Astrocyte (in vitro differentiated cells and primary cell): ENCODE measurements around the gene OSBPL6. TPM values are rescaled to one million over a fixed set of nuclear protein-coding genes. Genes with fewer than 3 reads are reported as not detected.

Source experiments
- DNase-seq: peaks from one replicate; pipeline ENCODE4 v3.0.0-alpha.2; 2010; ENCODE audit warnings: low read depth
- FAIRE-seq: peaks from 2 replicates; lab custom pipeline; 2011; peaks lifted over from hg19 to GRCh38; lab: Jason Lieb, UNC
- H2AFZ ChIP-seq: 2 replicates; pipeline ENCODE4 v1.6.0; 2012; ENCODE audit warnings: low read depth, low read length, inconsistent platforms
- H3K27ac ChIP-seq: 2 replicates; pipeline ENCODE4 v1.5.1; 2011; ENCODE audit warnings: low read depth, low read length, inconsistent platforms
- H3K27me3 ChIP-seq: 2 replicates; pipeline ENCODE4 v1.6.0; 2011; ENCODE audit warnings: low read length, inconsistent platforms; ENCODE audit not compliant: insufficient read depth
- H3K36me3 ChIP-seq: 2 replicates; pipeline ENCODE4 v1.5.1; 2011; ENCODE audit warnings: low read length, inconsistent platforms; ENCODE audit not compliant: insufficient read depth
- H3K4me1 ChIP-seq: 2 replicates; pipeline ENCODE4 v1.5.1; 2011; ENCODE audit warnings: low read length, inconsistent platforms; ENCODE audit not compliant: insufficient read depth
- H3K4me2 ChIP-seq: 2 replicates; pipeline ENCODE4 v1.6.0; 2012; ENCODE audit warnings: low read length, inconsistent platforms
- H3K4me3 ChIP-seq: 2 replicates; pipeline ENCODE4 v1.5.1; 2011; ENCODE audit warnings: low read depth, mild to moderate bottlenecking, low read length, inconsistent platforms; ENCODE audit not compliant: insufficient read depth
- H3K79me2 ChIP-seq: 2 replicates; pipeline ENCODE4 v1.6.0; 2012; ENCODE audit warnings: mild to moderate bottlenecking, low read length, inconsistent platforms; ENCODE audit not compliant: insufficient read depth
- H3K9ac ChIP-seq: 2 replicates; pipeline ENCODE4 v1.6.0; 2012; ENCODE audit warnings: mild to moderate bottlenecking, low read length, inconsistent platforms
- H3K9me3 ChIP-seq: 2 replicates; pipeline ENCODE4 v1.5.1; 2012; ENCODE audit warnings: low read depth, mild to moderate bottlenecking, low read length, inconsistent platforms; ENCODE audit not compliant: insufficient read depth
- H4K20me1 ChIP-seq: 2 replicates; pipeline ENCODE4 v1.6.0; 2012; ENCODE audit warnings: low read length, inconsistent platforms; ENCODE audit not compliant: insufficient read depth
- H3K27ac Mint-ChIP-seq: one replicate; pipeline ENCODE4 v1.8.0; 2021; ENCODE audit warnings: mild to moderate bottlenecking, mixed read lengths; ENCODE audit not compliant: unreplicated experiment
- H3K27me3 Mint-ChIP-seq: one replicate; pipeline ENCODE4 v1.8.0; 2021; ENCODE audit warnings: low read depth, mixed read lengths; ENCODE audit not compliant: unreplicated experiment
- H3K36me3 Mint-ChIP-seq: one replicate; pipeline ENCODE4 v1.8.0; 2021; ENCODE audit warnings: low read depth, mixed read lengths; ENCODE audit not compliant: unreplicated experiment
- H3K4me1 Mint-ChIP-seq: one replicate; pipeline ENCODE4 v1.8.0; 2021; ENCODE audit warnings: low read depth, mixed read lengths; ENCODE audit not compliant: unreplicated experiment
- H3K4me3 Mint-ChIP-seq: one replicate; pipeline ENCODE4 v1.8.0; 2021; ENCODE audit warnings: mild to moderate bottlenecking, moderate library complexity, mixed read lengths; ENCODE audit not compliant: unreplicated experiment
- H3K9me3 Mint-ChIP-seq: one replicate; pipeline ENCODE4 v1.8.0; 2021; ENCODE audit warnings: mild to moderate bottlenecking, mixed read lengths; ENCODE audit not compliant: unreplicated experiment
- EZH2 ChIP-seq: IDR thresholded peaks from 2 replicates; pipeline ENCODE4 v1.6.1; 2012; ENCODE audit warnings: mild to moderate bottlenecking, low read length, inconsistent platforms; ENCODE audit not compliant: insufficient read depth
- total RNA-seq: library from RNA; stranded (reverse); gene quantifications from 2 replicates; pipeline ENCODE4 v1.2.1, GENCODE V29; 2021
- TF ChIP-seq, protein P1 (sequence below): IDR thresholded peaks from 2 replicates; pipeline ENCODE4 v1.5.1; 2011; ENCODE audit warnings: low read depth, mild to moderate bottlenecking, inconsistent platforms, low read length, moderate library complexity; ENCODE audit not compliant: insufficient read depth

The OSBPL6 gene
- total RNA-seq, 1 donor from 2014 or later, result 13.4 TPM

DNA sequence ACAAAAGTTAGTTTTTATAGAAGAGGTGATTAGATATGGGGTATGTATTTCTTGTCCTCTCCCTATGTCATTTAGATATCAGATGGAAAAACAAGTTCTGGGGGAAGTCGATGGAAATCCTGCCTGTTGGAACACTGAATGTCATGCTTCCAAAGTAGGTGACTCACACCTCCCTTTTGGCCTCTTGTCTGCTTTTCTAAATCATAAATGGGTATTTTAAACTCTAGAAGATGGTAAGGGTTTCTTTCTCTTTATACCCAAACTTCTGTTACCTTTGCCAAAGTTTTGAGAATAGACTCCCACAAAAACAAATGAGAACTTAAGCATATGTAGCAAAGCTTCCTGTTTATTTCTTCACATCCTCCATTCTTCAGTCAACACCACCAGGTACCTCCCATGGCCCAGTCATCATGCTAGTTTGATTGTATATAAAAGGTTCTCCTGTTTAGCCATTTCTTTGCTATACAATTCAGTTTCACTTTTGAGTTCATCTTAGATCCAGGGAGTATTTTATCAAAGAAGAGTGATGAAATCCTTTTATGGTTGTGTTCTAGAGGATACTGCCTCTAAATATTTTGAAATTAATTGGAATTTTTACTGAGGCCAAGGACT lies 192.8 kb downstream of the OSBPL6 start:
- Histone ChIP-seq H3K4me2 (no peak overlapping the region), H2AFZ (no peak overlapping the region), H3K4me3 (no peak overlapping the region), H3K27ac (no peak overlapping the region), H3K4me1 (no peaks in the 10 kb centered on the region), H4K20me1 (no peaks in the 10 kb centered on the region), H3K36me3 (peaks cover 8% of the 10 kb centered on the region), H3K79me2 (no peaks in the 10 kb centered on the region), H3K9me3 (no peaks in the 10 kb centered on the region), H3K9ac (no peak overlapping the region), H3K27me3 (no peaks in the 10 kb centered on the region)
- H3K27me3 Mint-ChIP-seq, result no peaks in the 10 kb centered on the region
- H3K4me1 Mint-ChIP-seq, result peaks cover 2% of the 10 kb centered on the region
- TF ChIP-seq, protein P1, sequence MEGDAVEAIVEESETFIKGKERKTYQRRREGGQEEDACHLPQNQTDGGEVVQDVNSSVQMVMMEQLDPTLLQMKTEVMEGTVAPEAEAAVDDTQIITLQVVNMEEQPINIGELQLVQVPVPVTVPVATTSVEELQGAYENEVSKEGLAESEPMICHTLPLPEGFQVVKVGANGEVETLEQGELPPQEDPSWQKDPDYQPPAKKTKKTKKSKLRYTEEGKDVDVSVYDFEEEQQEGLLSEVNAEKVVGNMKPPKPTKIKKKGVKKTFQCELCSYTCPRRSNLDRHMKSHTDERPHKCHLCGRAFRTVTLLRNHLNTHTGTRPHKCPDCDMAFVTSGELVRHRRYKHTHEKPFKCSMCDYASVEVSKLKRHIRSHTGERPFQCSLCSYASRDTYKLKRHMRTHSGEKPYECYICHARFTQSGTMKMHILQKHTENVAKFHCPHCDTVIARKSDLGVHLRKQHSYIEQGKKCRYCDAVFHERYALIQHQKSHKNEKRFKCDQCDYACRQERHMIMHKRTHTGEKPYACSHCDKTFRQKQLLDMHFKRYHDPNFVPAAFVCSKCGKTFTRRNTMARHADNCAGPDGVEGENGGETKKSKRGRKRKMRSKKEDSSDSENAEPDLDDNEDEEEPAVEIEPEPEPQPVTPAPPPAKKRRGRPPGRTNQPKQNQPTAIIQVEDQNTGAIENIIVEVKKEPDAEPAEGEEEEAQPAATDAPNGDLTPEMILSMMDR, result no peak
- TF ChIP-seq EZH2, result no peak
- DNase-seq (no peak), FAIRE-seq (no peak)
- H3K4me3 Mint-ChIP-seq, result no peak overlapping the region
- peaks cover 14% of the 10 kb centered on the region for H3K36me3 Mint-ChIP-seq
- no peak overlapping the region for H3K27ac Mint-ChIP-seq
- no peaks in the 10 kb centered on the region for H3K9me3 Mint-ChIP-seq

GRCh38 chr2:178388287-178388686 lies 194.0 kb downstream of the OSBPL6 start:
- Mint-ChIP-seq H3K4me3 (no peak overlapping the region), H3K36me3 (peaks cover 10% of the 10 kb centered on the region), H3K27me3 (no peaks in the 10 kb centered on the region), H3K27ac (no peak overlapping the region), H3K4me1 (peaks cover 2% of the 10 kb centered on the region), H3K9me3 (no peaks in the 10 kb centered on the region)
- Histone ChIP-seq H3K79me2 (no peaks in the 10 kb centered on the region), H3K4me1 (no peaks in the 10 kb centered on the region), H3K27ac (no peak overlapping the region), H4K20me1 (no peaks in the 10 kb centered on the region), H3K36me3 (peaks cover 8% of the 10 kb centered on the region), H3K4me2 (no peak overlapping the region), H3K27me3 (no peaks in the 10 kb centered on the region), H2AFZ (no peak overlapping the region), H3K9me3 (no peaks in the 10 kb centered on the region), H3K9ac (no peak overlapping the region), H3K4me3 (no peak overlapping the region)
- no peak for TF ChIP-seq EZH2
- TF ChIP-seq, protein P1, result no peak
- no peak for DNase-seq
- no peak for FAIRE-seq

GRCh38 chr2:178391701-178392100 lies 197.4 kb downstream of the OSBPL6 start:
- H3K27me3 ChIP-seq, result no peaks in the 10 kb centered on the region
- no peaks in the 10 kb centered on the region for H3K27me3 Mint-ChIP-seq
- H3K9me3 Mint-ChIP-seq, result no peaks in the 10 kb centered on the region
- no peak overlapping the region for H3K4me3 ChIP-seq
- peaks cover 7% of the 10 kb centered on the region for H3K36me3 Mint-ChIP-seq
- no peak overlapping the region for H3K27ac Mint-ChIP-seq
- no peak overlapping the region for H3K27ac ChIP-seq
- no peaks in the 10 kb centered on the region for H3K9me3 ChIP-seq
- no peak overlapping the region for H2AFZ ChIP-seq
- H3K4me1 Mint-ChIP-seq, result peaks cover 2% of the 10 kb centered on the region
- no peaks in the 10 kb centered on the region for H3K79me2 ChIP-seq
- no peaks in the 10 kb centered on the region for H4K20me1 ChIP-seq
- FAIRE-seq, result no peak
- H3K4me1 ChIP-seq, result no peaks in the 10 kb centered on the region
- H3K9ac ChIP-seq, result no peak overlapping the region
- no peak overlapping the region for H3K4me3 Mint-ChIP-seq
- H3K36me3 ChIP-seq, result no peaks in the 10 kb centered on the region
- no peak for DNase-seq
- H3K4me2 ChIP-seq, result no peak overlapping the region
- TF ChIP-seq, protein P1, result no peak
- TF ChIP-seq EZH2, result no peak
